ENCODE measurements around the gene PKD1L1. TPM values are rescaled to one million over a fixed set of nuclear protein-coding genes. Genes with fewer than 3 reads are reported as not detected.

PKD1L1 gene
- polyA plus RNA-seq, 2 of the 4 experiments (the other 2 are of a cell fraction), result 0.21 TPM

- FAIRE-seq (no peak), DNase-seq (ENCODE audit: low read depth in 1 of 2, low spot score in 1 of 2) (peak; percentile 22 to 35), ATAC-seq (peak in 1 of 2 experiments; percentile 76; a peak in 3 of 6 replicates)
- ChIA-PET CTCF (interaction anchor here (0.6 to 0.7 kb wide), 3 partner anchors 12 to 55 kb away, joined by 3 to 4 read pairs (median 3); no protein-coding TSS in a partner anchor), POLR2A (no interaction called here)
- TF ChIP-seq MAFK (IDR thresholded peaks at IDR 0.05; ENCODE audit: partially characterized antibody) (no peak), HDAC2 (IDR thresholded peaks at IDR 0.05) (no peak), CEBPB (IDR thresholded peaks at IDR 0.05) (no peak), POLR2AphosphoS2 (conservative IDR thresholded peaks at IDR 0.05; ENCODE audit: low read length) (no peak), MYC (IDR thresholded peaks at IDR 0.05; ENCODE audit: borderline replicate concordance, low read length) (no peak), RAD21 (conservative IDR thresholded peaks at IDR 0.05 in 1 of 2, IDR thresholded peaks at IDR 0.05 in 1 of 2) (no peak), RNF2 (IDR thresholded peaks at IDR 0.05; ENCODE audit: borderline replicate concordance, low read depth) (no peak), MAZ (IDR thresholded peaks at IDR 0.05; ENCODE audit: borderline replicate concordance, low read depth, low read length) (no peak), POLR2A (IDR thresholded peaks at IDR 0.05; ENCODE audit: low read length) (no peak), TP53 (CRISPR knock-in tag; IDR thresholded peaks at IDR 0.05) (no peak), FOXS1 (CRISPR knock-in tag; IDR thresholded peaks at IDR 0.05) (no peak), HOXB13 (CRISPR knock-in tag; IDR thresholded peaks at IDR 0.05; ENCODE audit: low read depth) (no peak), NFE2L2 (conservative IDR thresholded peaks at IDR 0.05; ENCODE audit: low read length) (no peak), NR3C1 (IDR thresholded peaks at IDR 0.05) (no peak), ZC3H11A (IDR thresholded peaks at IDR 0.05) (no peak), KDM1A (IDR thresholded peaks at IDR 0.05; ENCODE audit: low read depth) (no peak), KDM5A (IDR thresholded peaks at IDR 0.05) (no peak), ATOH8 (CRISPR knock-in tag; IDR thresholded peaks at IDR 0.05; ENCODE audit: low read depth) (no peak)
- TF ChIP-seq, protein P1, sequence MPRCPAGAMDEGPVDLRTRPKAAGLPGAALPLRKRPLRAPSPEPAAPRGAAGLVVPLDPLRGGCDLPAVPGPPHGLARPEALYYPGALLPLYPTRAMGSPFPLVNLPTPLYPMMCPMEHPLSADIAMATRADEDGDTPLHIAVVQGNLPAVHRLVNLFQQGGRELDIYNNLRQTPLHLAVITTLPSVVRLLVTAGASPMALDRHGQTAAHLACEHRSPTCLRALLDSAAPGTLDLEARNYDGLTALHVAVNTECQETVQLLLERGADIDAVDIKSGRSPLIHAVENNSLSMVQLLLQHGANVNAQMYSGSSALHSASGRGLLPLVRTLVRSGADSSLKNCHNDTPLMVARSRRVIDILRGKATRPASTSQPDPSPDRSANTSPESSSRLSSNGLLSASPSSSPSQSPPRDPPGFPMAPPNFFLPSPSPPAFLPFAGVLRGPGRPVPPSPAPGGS (IDR thresholded peaks at IDR 0.05), result no peak
- WGBS (ENCODE audit: missing lambda C conversion rate), result 57% methylated on average over 10 of the region's 10 CpGs
- no peak overlapping the region for H3K4me2 ChIP-seq
- no peaks in the 10 kb centered on the region for H3K9me3 ChIP-seq
- no peak overlapping the region for H3K4me3 ChIP-seq
- no peaks in the 10 kb centered on the region for H3K4me1 ChIP-seq
- no peak overlapping the region for H3K27ac ChIP-seq
Measured at GRCh38 chr7:47893238-47893637, 55.0 kb downstream of the PKD1L1 start.

- ChIA-PET CTCF (interaction anchor here (1.2 kb wide), 1 partner anchor 10 kb away, joined by 5 read pairs; no protein-coding TSS in a partner anchor), POLR2A (no interaction called here)
- no peak overlapping the region for H3K27ac ChIP-seq
- no peaks in the 10 kb centered on the region for H3K4me1 ChIP-seq
- H3K9me3 ChIP-seq, result no peaks in the 10 kb centered on the region
- H3K4me3 ChIP-seq, result no peak overlapping the region
- no peak overlapping the region for H3K4me2 ChIP-seq
- 81% methylated on average over 9 of the region's 9 CpGs for WGBS (ENCODE audit: missing lambda C conversion rate)
- DNase-seq (ENCODE audit: low read depth in 1 of 2, low spot score in 1 of 2), result no peak
- TF ChIP-seq EHMT2 (IDR thresholded peaks at IDR 0.05; ENCODE audit: low read depth), result no peak
- no peak for TF ChIP-seq HOXB5 (CRISPR knock-in tag; IDR thresholded peaks at IDR 0.05)
- no peak for TF ChIP-seq FOSB (CRISPR knock-in tag; IDR thresholded peaks at IDR 0.05)
- TF ChIP-seq HDAC2 (IDR thresholded peaks at IDR 0.05), result no peak
- no peak for TF ChIP-seq GATA3 (IDR thresholded peaks at IDR 0.05; ENCODE audit: borderline replicate concordance)
- TF ChIP-seq ZSCAN20 (CRISPR knock-in tag; IDR thresholded peaks at IDR 0.05), result no peak
- TF ChIP-seq CBX2 (IDR thresholded peaks at IDR 0.05; ENCODE audit: borderline replicate concordance, low read depth), result no peak
- TF ChIP-seq MAZ (IDR thresholded peaks at IDR 0.05; ENCODE audit: borderline replicate concordance, low read depth, low read length), result no peak
- TF ChIP-seq KDM1A (IDR thresholded peaks at IDR 0.05; ENCODE audit: low read depth), result no peak
- TF ChIP-seq CBX8 (IDR thresholded peaks at IDR 0.05), result no peak
- no peak for TF ChIP-seq PBX3 (IDR thresholded peaks at IDR 0.05)
- TF ChIP-seq ZFP36 (IDR thresholded peaks at IDR 0.05; ENCODE audit: borderline replicate concordance, partially characterized antibody), result no peak
- TF ChIP-seq, protein P2, sequence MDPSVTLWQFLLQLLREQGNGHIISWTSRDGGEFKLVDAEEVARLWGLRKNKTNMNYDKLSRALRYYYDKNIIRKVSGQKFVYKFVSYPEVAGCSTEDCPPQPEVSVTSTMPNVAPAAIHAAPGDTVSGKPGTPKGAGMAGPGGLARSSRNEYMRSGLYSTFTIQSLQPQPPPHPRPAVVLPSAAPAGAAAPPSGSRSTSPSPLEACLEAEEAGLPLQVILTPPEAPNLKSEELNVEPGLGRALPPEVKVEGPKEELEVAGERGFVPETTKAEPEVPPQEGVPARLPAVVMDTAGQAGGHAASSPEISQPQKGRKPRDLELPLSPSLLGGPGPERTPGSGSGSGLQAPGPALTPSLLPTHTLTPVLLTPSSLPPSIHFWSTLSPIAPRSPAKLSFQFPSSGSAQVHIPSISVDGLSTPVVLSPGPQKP (IDR thresholded peaks at IDR 0.05; ENCODE audit: low read depth, low read length), result no peak
- TF ChIP-seq HMGXB4 (CRISPR knock-in tag; IDR thresholded peaks at IDR 0.05; ENCODE audit: borderline replicate concordance), result no peak
- no peak for TF ChIP-seq CHD4 (IDR thresholded peaks at IDR 0.05; ENCODE audit: borderline replicate concordance)
- TF ChIP-seq NR3C1 (IDR thresholded peaks at IDR 0.05), result no peak
- no peak for TF ChIP-seq HEYL (CRISPR knock-in tag; IDR thresholded peaks at IDR 0.05)
- ATAC-seq, result no peak
- FAIRE-seq, result no peak
Measured at GRCh38 chr7:47890606-47891005, 57.7 kb downstream of the PKD1L1 start.
